Liver (tissue), 9 donors: ENCODE results near the gene SPOP. TPM values are rescaled to one million over a fixed set of nuclear protein-coding genes. Genes with fewer than 3 reads are reported as not detected.

Experiments used
- DNase-seq: peaks from one replicate; pipeline ENCODE4 v3.0.0-alpha.2; 2017; ENCODE audit warnings: low spot score
- H3K27ac ChIP-seq, 2 donors: one replicate each; pipeline ENCODE4 v1.7.0; 2013; ENCODE audit warnings: inconsistent platforms in 2 of 2, low read length in 2 of 2, control low read depth in 1 of 2, low read depth in 1 of 2, mild to moderate bottlenecking in 1 of 2
- H3K27me3 ChIP-seq, 4 donors: one replicate each; pipeline versions ENCODE4 v1.6.1 to v1.7.0; 2013; ENCODE audit warnings: low read length in 3 of 4, inconsistent platforms in 1 of 4, mild to moderate bottlenecking in 1 of 4, moderate library complexity in 1 of 4; ENCODE audit not compliant: control insufficient read depth in 4 of 4, insufficient read depth in 4 of 4
- H3K36me3 ChIP-seq, 4 donors: one replicate each; pipeline versions ENCODE4 v1.6.1 to v1.7.0; 2013; ENCODE audit warnings: low read length in 3 of 4, mild to moderate bottlenecking in 3 of 4, low read depth in 1 of 4, moderate library complexity in 1 of 4; ENCODE audit not compliant: control insufficient read depth in 4 of 4, insufficient read depth in 3 of 4
- H3K4me1 ChIP-seq, 4 donors: one replicate each; pipeline versions ENCODE4 v1.6.1 to v1.7.0; 2013; ENCODE audit warnings: low read length in 3 of 4, mild to moderate bottlenecking in 3 of 4, moderate library complexity in 1 of 4; ENCODE audit not compliant: control insufficient read depth in 4 of 4, insufficient read depth in 4 of 4
- H3K4me3 ChIP-seq, 3 donors: one replicate each; pipeline versions ENCODE4 v1.6.1 to v1.7.0; 2013; ENCODE audit warnings: low read length in 3 of 3, control low read depth in 1 of 3, low read depth in 1 of 3, mild to moderate bottlenecking in 1 of 3
- H3K9ac ChIP-seq, 2 donors: one replicate each; pipeline ENCODE4 v1.7.0; 2013; ENCODE audit warnings: low read length in 2 of 2, mild to moderate bottlenecking in 2 of 2, moderate library complexity in 2 of 2, control low read depth in 1 of 2, low read depth in 1 of 2
- H3K9me3 ChIP-seq, 4 donors: one replicate each; pipeline versions ENCODE4 v1.6.1 to v1.7.0; 2013; ENCODE audit warnings: low read length in 3 of 4; ENCODE audit not compliant: control insufficient read depth in 4 of 4
- EGR1 ChIP-seq, 2 donors: IDR thresholded peaks; 2 replicates each; pipeline ENCODE4 v1.6.1; 2016 to 2018; ENCODE audit warnings: antibody characterized with exemption in 2 of 2, low read depth in 2 of 2
- FOXA1 ChIP-seq: IDR thresholded peaks from 2 replicates; pipeline ENCODE4 v1.6.1; 2016; ENCODE audit warnings: antibody characterized with exemption
- GABPA ChIP-seq, 2 donors: IDR thresholded peaks in 1 of 2; conservative IDR thresholded peaks in 1 of 2; 2 replicates each; pipeline ENCODE4 v1.6.1; 2016; ENCODE audit warnings: antibody characterized with exemption in 2 of 2, mild to moderate bottlenecking in 1 of 2, moderate library complexity in 1 of 2
- HNF4A ChIP-seq, 2 donors: conservative IDR thresholded peaks; 2 replicates each; pipeline ENCODE4 v1.6.1; 2016; ENCODE audit warnings: antibody characterized with exemption in 2 of 2, mild to moderate bottlenecking in 2 of 2
- HNF4G ChIP-seq: IDR thresholded peaks from 2 replicates; pipeline ENCODE4 v1.6.1; 2016; ENCODE audit warnings: antibody characterized with exemption
- JUND ChIP-seq, 2 donors: IDR thresholded peaks; 2 replicates each; pipeline ENCODE4 v1.6.1; 2016; ENCODE audit warnings: antibody characterized with exemption in 2 of 2
- RAD21 ChIP-seq, 2 donors: IDR thresholded peaks; 2 replicates each; pipeline ENCODE4 v1.6.1; 2016; ENCODE audit warnings: antibody characterized with exemption in 2 of 2, mild to moderate bottlenecking in 2 of 2
- RXRA ChIP-seq, 2 donors: IDR thresholded peaks; 2 replicates each; pipeline ENCODE4 v1.6.1; 2017 to 2018; ENCODE audit warnings: antibody characterized with exemption in 2 of 2, mild to moderate bottlenecking in 1 of 2
- SP1 ChIP-seq: IDR thresholded peaks from 2 replicates; pipeline ENCODE4 v1.6.1; 2018; ENCODE audit warnings: antibody characterized with exemption, mild to moderate bottlenecking
- TAF1 ChIP-seq: conservative IDR thresholded peaks from 2 replicates; pipeline ENCODE4 v1.6.1; 2016; ENCODE audit warnings: antibody characterized with exemption, mild to moderate bottlenecking
- YY1 ChIP-seq: IDR thresholded peaks from 2 replicates; pipeline ENCODE4 v1.6.1; 2016; ENCODE audit warnings: antibody characterized with exemption, mild to moderate bottlenecking
- ZBTB33 ChIP-seq: IDR thresholded peaks from 2 replicates; pipeline ENCODE4 v1.6.1; 2016; ENCODE audit warnings: antibody characterized with exemption
- WGBS: extraction: QIAGEN DNeasy Blood & Tissue Kit; methylation state at CpG from one replicate; pipeline ENCODE4 v1.1.7; 2013; 5-methylcytosine and 5-hydroxymethylcytosine counted together
- polyA plus RNA-seq, 2 donors: library from polyadenylated mRNA; stranded (reverse) in 1 of 2; unstranded in 1 of 2; fragments of 200-250 nt in 1 of 2; fragments of >200 nt in 1 of 2; fragmentation: Nextera tagmentation in 1 of 2; extraction: Ambion mirVana in 1 of 2; gene quantifications; one replicate each; pipeline versions ENCODE4 v1.2.1 to v1.2.3, GENCODE V29; 2013 to 2015
- total RNA-seq, 2 donors: library from RNA; depleted of rRNA; stranded (reverse); fragments of >200 nt; gene quantifications; one replicate each; pipeline ENCODE4 v1.2.3, GENCODE V29; 2014
- TF ChIP-seq, protein P1 (sequence below): IDR thresholded peaks from 2 replicates; pipeline ENCODE4 v1.6.1; 2016; ENCODE audit warnings: antibody characterized with exemption, mild to moderate bottlenecking
- TF ChIP-seq, protein P2 (sequence below): IDR thresholded peaks from 2 replicates; pipeline ENCODE4 v1.6.1; 2016; ENCODE audit warnings: antibody characterized with exemption
- TF ChIP-seq, protein P3 (sequence below): IDR thresholded peaks from 2 replicates; pipeline ENCODE4 v1.6.1; 2016; ENCODE audit warnings: antibody characterized with exemption
- donor health status: healthy.
- donor health status: healthy.
- donor health status: healthy.
- donor health status: healthy.
- donor health status: healthy.

Gene SPOP
- total and polyA plus RNA-seq, 4 donors: 21.6 to 50.8 (median 42.4) TPM

- no peaks in the 10 kb centered on the region for H3K9me3 ChIP-seq
- DNase-seq: no peak
- H3K4me3 ChIP-seq: no peak overlapping the region
- H3K36me3 ChIP-seq: peaks cover 14 to 44% (median 33%) of the 10 kb centered on the region in 4 donors
- WGBS: 92% methylated on average over 4 of the region's 4 CpGs
- no peaks in the 10 kb centered on the region for H3K27me3 ChIP-seq
- no peak overlapping the region for H3K27ac ChIP-seq
- H3K4me1 ChIP-seq: peaks cover 0 to 4% (median 0%) of the 10 kb centered on the region in 4 donors
- TF ChIP-seq, protein P1, sequence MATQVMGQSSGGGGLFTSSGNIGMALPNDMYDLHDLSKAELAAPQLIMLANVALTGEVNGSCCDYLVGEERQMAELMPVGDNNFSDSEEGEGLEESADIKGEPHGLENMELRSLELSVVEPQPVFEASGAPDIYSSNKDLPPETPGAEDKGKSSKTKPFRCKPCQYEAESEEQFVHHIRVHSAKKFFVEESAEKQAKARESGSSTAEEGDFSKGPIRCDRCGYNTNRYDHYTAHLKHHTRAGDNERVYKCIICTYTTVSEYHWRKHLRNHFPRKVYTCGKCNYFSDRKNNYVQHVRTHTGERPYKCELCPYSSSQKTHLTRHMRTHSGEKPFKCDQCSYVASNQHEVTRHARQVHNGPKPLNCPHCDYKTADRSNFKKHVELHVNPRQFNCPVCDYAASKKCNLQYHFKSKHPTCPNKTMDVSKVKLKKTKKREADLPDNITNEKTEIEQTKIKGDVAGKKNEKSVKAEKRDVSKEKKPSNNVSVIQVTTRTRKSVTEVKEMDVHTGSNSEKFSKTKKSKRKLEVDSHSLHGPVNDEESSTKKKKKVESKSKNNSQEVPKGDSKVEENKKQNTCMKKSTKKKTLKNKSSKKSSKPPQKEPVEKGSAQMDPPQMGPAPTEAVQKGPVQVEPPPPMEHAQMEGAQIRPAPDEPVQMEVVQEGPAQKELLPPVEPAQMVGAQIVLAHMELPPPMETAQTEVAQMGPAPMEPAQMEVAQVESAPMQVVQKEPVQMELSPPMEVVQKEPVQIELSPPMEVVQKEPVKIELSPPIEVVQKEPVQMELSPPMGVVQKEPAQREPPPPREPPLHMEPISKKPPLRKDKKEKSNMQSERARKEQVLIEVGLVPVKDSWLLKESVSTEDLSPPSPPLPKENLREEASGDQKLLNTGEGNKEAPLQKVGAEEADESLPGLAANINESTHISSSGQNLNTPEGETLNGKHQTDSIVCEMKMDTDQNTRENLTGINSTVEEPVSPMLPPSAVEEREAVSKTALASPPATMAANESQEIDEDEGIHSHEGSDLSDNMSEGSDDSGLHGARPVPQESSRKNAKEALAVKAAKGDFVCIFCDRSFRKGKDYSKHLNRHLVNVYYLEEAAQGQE: no peak
- TF ChIP-seq TAF1: no peak
- no peak for TF ChIP-seq SP1
- TF ChIP-seq GABPA (IDR thresholded peaks at IDR 0.05 in 1 of 2, conservative IDR thresholded peaks at IDR 0.05 in 1 of 2): no peak
- TF ChIP-seq RXRA (IDR thresholded peaks at IDR 0.05): no peak
- no peak overlapping the region for H3K9ac ChIP-seq
Measured at GRCh38 chr17:49595980-49596379, 81.9 kb downstream of the SPOP start.

DNA sequence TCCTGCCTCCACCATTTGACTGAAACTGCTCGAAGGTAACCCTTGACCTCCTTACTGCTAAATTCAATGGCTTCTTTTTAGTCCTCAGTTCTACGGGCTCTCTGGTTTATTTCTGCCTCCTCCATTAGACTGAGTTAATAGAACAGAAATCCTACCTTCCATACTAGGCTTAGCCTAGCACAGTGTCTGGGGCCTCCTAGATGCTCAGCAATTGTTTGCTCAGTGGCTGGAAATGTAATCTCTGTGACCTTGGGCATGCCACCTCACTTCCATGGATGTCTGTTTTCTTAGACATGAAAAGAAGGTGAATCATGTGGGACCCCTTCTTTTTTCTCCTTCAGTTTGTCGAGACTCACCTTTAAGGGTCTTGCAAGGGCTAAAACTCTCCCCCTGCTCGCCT lies 82.6 kb downstream of the SPOP start:
- H3K9me3 ChIP-seq: no peaks in the 10 kb centered on the region
- no peak overlapping the region for H3K4me3 ChIP-seq
- H3K9ac ChIP-seq: no peak overlapping the region
- no peak overlapping the region for H3K27ac ChIP-seq
- peaks cover 11 to 38% (median 29%) of the 10 kb centered on the region in 4 donors for H3K36me3 ChIP-seq
- no peaks in the 10 kb centered on the region for H3K27me3 ChIP-seq
- no peak for DNase-seq
- peaks cover 0 to 4% (median 0%) of the 10 kb centered on the region in 4 donors for H3K4me1 ChIP-seq
- TF ChIP-seq YY1 (no peak), ZBTB33 (no peak), EGR1 (IDR thresholded peaks at IDR 0.05; ENCODE audit: low read depth in 2 of 2) (no peak), RAD21 (IDR thresholded peaks at IDR 0.05) (no peak), HNF4A (conservative IDR thresholded peaks at IDR 0.05) (no peak), SP1 (no peak), FOXA1 (no peak), GABPA (IDR thresholded peaks at IDR 0.05 in 1 of 2, conservative IDR thresholded peaks at IDR 0.05 in 1 of 2) (no peak), TAF1 (no peak), JUND (IDR thresholded peaks at IDR 0.05) (no peak), HNF4G (no peak)
- TF ChIP-seq, protein P2, sequence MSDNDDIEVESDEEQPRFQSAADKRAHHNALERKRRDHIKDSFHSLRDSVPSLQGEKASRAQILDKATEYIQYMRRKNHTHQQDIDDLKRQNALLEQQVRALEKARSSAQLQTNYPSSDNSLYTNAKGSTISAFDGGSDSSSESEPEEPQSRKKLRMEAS: no peak
- TF ChIP-seq, protein P3, sequence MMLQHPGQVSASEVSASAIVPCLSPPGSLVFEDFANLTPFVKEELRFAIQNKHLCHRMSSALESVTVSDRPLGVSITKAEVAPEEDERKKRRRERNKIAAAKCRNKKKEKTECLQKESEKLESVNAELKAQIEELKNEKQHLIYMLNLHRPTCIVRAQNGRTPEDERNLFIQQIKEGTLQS: no peak
- WGBS: 98% methylated on average over 4 of the region's 4 CpGs
